Neural crest cell (in vitro differentiated cells): Measurements from ENCODE around the gene HERC5. TPM values are rescaled to one million over a fixed set of nuclear protein-coding genes. Genes with fewer than 3 reads are reported as not detected.
A peak's percentile ranks its signal among the peaks of the same experiment; 100 is the strongest.

ENCODE experiments used
- DNase-seq: peaks from one replicate; pipeline ENCODE4 v3.0.0; 2021; ENCODE audit warnings: low read depth, mixed read lengths, low spot score
- H3K27ac Mint-ChIP-seq: one replicate; pipeline ENCODE4 v1.8.0; 2021; ENCODE audit warnings: mild to moderate bottlenecking, mixed read lengths; ENCODE audit not compliant: unreplicated experiment
- H3K27me3 Mint-ChIP-seq: 2 replicates; pipeline ENCODE4 v1.8.0; 2021; ENCODE audit warnings: low read depth, mild to moderate bottlenecking, mixed read lengths
- H3K36me3 Mint-ChIP-seq: 2 replicates; pipeline ENCODE4 v1.8.0; 2021; ENCODE audit warnings: low read depth, mild to moderate bottlenecking, mixed read lengths
- H3K4me1 Mint-ChIP-seq: 2 replicates; pipeline ENCODE4 v1.8.0; 2021; ENCODE audit warnings: mixed read lengths
- H3K4me3 Mint-ChIP-seq: one replicate; pipeline ENCODE4 v1.8.0; 2021; ENCODE audit warnings: mild to moderate bottlenecking, mixed read lengths
- H3K9me3 Mint-ChIP-seq: 2 replicates; pipeline ENCODE4 v1.8.0; 2021; ENCODE audit warnings: mixed read lengths
- total RNA-seq: library from RNA; stranded (reverse); gene quantifications from 2 replicates; pipeline ENCODE4 v1.2.1, GENCODE V29; 2021
- TF ChIP-seq, protein P1 (sequence below): fragments of 200-600 bp; sonication (generic); conservative IDR thresholded peaks from 2 replicates; pipeline ENCODE4 v1.5.0; 2021; ENCODE audit warnings: antibody characterized with exemption, mild to moderate bottlenecking

Gene HERC5
- total RNA-seq, 1 donor from 2014 or later: 1.8 TPM

DNA sequence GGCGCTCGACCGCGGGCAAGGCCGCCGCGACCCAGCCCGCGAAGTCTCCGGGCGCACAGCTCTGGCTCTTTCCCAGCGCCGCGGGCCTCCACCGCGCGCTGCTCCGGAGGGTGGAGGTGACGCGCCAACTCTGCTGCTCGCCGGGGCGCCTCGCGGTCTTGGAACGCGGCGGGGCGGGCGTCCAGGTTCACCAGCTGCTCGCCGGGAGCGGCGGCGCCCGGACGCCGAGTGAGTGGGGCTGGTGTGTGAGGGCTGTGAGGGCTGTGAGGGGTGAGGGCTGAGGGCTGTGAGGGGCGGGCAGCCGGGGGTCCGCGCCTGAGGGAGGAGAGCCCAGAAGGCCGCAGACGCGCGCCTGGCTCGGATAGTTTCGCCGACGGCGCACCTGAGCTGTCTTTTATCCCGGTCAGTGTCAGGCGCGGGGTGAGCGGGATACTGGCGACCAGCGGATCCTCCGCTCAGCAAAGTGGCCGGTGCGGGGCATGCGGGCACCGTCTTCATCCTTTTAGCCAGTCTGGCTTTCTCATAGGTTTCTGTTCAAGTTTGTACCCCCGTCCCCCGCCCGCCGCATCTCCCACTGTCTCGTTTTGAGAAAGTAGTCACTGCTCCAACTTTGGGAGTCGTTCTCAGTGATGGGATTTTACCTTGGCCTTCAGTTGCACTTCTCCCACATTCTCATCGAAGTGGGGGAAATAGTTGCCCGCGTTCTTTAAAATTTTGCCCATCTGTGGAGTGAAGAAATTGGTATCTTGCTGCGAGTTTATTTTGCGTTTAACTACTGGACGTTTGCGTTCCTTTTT lies 586 bp downstream of the HERC5 start:
- Mint-ChIP-seq H3K9me3 (peaks cover 2% of the 10 kb centered on the region), H3K4me3 (peak overlapping the region; percentile 87), H3K27ac (no peak overlapping the region), H3K36me3 (peaks cover 3% of the 10 kb centered on the region), H3K4me1 (peaks cover 12% of the 10 kb centered on the region), H3K27me3 (peaks cover 52% of the 10 kb centered on the region)
- TF ChIP-seq, protein P1, sequence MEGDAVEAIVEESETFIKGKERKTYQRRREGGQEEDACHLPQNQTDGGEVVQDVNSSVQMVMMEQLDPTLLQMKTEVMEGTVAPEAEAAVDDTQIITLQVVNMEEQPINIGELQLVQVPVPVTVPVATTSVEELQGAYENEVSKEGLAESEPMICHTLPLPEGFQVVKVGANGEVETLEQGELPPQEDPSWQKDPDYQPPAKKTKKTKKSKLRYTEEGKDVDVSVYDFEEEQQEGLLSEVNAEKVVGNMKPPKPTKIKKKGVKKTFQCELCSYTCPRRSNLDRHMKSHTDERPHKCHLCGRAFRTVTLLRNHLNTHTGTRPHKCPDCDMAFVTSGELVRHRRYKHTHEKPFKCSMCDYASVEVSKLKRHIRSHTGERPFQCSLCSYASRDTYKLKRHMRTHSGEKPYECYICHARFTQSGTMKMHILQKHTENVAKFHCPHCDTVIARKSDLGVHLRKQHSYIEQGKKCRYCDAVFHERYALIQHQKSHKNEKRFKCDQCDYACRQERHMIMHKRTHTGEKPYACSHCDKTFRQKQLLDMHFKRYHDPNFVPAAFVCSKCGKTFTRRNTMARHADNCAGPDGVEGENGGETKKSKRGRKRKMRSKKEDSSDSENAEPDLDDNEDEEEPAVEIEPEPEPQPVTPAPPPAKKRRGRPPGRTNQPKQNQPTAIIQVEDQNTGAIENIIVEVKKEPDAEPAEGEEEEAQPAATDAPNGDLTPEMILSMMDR: no peak
- no peak for DNase-seq

DNA sequence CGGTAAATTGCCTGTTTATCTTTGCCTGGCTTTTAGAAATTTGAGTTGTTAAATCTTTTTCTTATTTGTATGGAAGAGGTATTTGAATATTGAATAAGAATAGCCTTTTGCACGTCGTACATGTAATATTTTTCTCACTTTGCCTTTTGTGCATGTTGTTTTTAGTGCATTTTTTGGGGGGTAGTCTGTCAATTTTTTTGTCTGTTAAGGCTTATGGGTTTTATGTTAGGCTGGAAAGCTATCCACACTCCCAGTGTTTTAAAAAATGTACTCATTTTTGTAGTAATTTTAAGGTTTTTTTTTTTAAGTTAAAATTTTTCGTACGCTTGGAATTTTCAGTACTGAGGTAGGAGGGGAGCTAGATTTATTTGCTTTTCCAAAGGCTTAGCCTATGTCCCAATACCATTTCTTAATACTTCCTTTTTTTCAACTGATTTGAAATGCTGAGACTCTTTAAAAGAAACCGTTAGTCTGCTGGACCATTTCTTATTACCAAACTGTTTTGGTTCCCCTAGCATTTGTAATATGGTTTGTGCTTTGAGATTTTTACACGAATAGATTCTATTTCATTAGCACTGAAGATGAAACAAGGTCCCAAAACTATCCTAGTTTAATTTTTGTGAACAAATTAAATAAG lies 1.3 kb downstream of the HERC5 start:
- peak overlapping the region; percentile 87 for H3K4me3 Mint-ChIP-seq
- H3K4me1 Mint-ChIP-seq: peaks cover 12% of the 10 kb centered on the region
- peaks cover 2% of the 10 kb centered on the region for H3K9me3 Mint-ChIP-seq
- DNase-seq: no peak
- TF ChIP-seq, protein P1: no peak
- H3K27me3 Mint-ChIP-seq: peaks cover 52% of the 10 kb centered on the region
- H3K27ac Mint-ChIP-seq: no peak overlapping the region
- H3K36me3 Mint-ChIP-seq: peaks cover 3% of the 10 kb centered on the region

DNA sequence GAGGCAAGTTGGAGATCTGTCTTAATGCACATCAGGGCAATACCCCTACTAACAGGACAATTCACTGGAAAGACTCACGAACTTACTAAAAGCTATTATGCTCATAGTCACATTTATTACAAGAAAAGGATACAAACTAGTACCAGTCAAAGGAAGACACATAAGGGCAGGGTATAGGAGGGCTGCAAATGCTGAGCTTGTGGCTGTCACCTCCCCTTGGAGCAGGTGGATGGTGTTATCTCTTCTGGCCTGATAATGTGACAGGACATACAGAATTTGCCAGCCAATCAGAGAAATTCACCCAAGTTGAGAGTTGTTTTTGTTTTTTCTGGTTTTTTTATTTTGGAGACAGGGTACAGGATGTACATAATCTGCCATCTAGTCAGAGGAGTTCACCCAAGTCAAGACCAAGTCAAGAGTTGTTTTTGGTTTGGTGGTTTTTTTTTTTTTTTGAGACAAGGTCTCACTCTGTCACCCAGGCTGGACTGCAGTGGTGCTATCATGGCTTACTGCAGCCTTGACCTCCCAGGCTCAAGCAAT lies 8.8 kb downstream of the HERC5 start:
- Mint-ChIP-seq H3K4me3 (no peak overlapping the region), H3K36me3 (no peaks in the 10 kb centered on the region), H3K9me3 (no peaks in the 10 kb centered on the region), H3K27me3 (peaks cover 7% of the 10 kb centered on the region), H3K27ac (no peak overlapping the region), H3K4me1 (peaks cover 8% of the 10 kb centered on the region)
- no peak for DNase-seq
- TF ChIP-seq, protein P1: no peak

DNA sequence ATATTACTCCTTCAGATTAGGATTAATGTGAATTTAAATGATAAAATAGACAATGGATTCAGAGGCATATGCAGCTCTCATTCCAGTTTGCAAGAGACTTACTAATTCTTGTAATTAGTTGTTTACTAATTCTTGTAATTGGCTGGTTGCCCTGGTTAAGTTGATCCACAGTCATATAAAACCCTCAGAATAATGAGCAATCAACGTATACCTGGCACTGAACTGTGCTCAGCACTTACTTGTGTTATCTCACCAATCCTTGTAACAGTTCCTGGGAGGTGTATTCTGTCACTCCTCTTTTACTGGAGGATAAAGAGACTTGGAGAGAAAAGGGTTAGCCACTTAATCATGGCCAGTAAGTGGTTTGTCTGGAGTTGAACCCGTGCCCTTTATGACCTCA lies 10.5 kb downstream of the HERC5 start:
- DNase-seq: no peak
- H3K27ac Mint-ChIP-seq: no peak overlapping the region
- H3K27me3 Mint-ChIP-seq: peaks cover under 1% of the 10 kb centered on the region
- no peaks in the 10 kb centered on the region for H3K9me3 Mint-ChIP-seq
- H3K4me1 Mint-ChIP-seq: peaks cover 8% of the 10 kb centered on the region
- TF ChIP-seq, protein P1: no peak
- H3K4me3 Mint-ChIP-seq: no peak overlapping the region
- no peaks in the 10 kb centered on the region for H3K36me3 Mint-ChIP-seq

DNA sequence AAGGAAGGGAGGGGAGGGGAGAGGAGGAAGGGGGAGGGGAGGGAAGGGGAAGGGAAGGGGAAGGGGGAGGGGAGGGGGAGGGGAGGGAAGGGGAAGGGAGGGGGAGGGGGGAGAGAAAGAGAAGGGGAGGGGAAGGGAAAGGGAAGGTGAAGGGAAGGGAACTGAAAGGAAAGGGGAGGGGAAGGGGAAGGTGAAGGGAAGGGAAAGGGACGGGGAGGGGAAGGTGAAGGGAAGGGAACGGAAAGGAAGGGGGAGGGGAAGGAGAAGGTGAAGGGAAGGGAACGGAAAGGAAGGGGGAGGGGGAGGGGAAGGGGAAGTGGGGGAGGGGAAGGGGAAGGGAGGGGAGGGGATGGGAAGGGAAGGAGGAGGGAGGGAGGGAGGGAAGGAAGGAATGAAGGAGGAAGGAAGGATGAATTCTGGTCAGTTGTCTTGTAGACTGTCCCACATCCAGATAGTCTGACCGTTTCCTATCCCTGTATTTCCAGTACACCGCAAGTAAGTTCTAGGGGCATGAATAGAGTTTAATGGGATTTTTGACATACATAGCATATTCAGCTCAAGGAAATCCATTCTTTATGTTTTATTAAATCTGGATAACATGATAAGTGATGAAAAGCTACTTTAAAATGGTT lies 20.4 kb downstream of the HERC5 start:
- no peak overlapping the region for H3K4me3 Mint-ChIP-seq
- no peaks in the 10 kb centered on the region for H3K27me3 Mint-ChIP-seq
- peaks cover 2% of the 10 kb centered on the region for H3K9me3 Mint-ChIP-seq
- TF ChIP-seq, protein P1: no peak
- no peaks in the 10 kb centered on the region for H3K36me3 Mint-ChIP-seq
- no peak for DNase-seq
- peaks cover 12% of the 10 kb centered on the region for H3K4me1 Mint-ChIP-seq
- H3K27ac Mint-ChIP-seq: no peak overlapping the region
